SK-N-SH (cell line): Measurements from ENCODE around the gene LRMDA.

Source experiments
- CTCF ChIP-seq: fragments of 200-600 bp; sonication (generic); IDR thresholded peaks from 2 replicates; pipeline ENCODE4 v1.6.1; 2017; ENCODE audit warnings: antibody characterized with exemption, mild to moderate bottlenecking, moderate library complexity
- EP300 ChIP-seq, 2 experiments: IDR thresholded peaks; 2 replicates each; pipeline versions ENCODE4 v1.4.0 to v1.6.1; 2012; ENCODE audit warnings: borderline replicate concordance in 1 of 2, low read depth in 1 of 2, low read length in 1 of 2
- NRF1 ChIP-seq: IDR thresholded peaks from 2 replicates; pipeline ENCODE4 v1.6.1; 2012; ENCODE audit warnings: low read depth, mild to moderate bottlenecking, low read length
- POLR2AphosphoS5 ChIP-seq: IDR thresholded peaks from 2 replicates; pipeline ENCODE4 v1.6.1; 2012; ENCODE audit warnings: low read depth, low read length
- RFX5 ChIP-seq: IDR thresholded peaks from 2 replicates; pipeline ENCODE4 v1.6.1; 2012; ENCODE audit warnings: mild to moderate bottlenecking, improper control_type of control experiment, low read length
- USF2 ChIP-seq: fragments of 150-350 bp; IDR thresholded peaks from 2 replicates; pipeline ENCODE4 v1.6.1; 2017; ENCODE audit warnings: antibody characterized with exemption, low read length, low read depth, borderline replicate concordance

- no peak for TF ChIP-seq CTCF
- no peak for TF ChIP-seq RFX5
- TF ChIP-seq EP300 (IDR thresholded peaks at IDR 0.05; ENCODE audit: borderline replicate concordance in 1 of 2, low read depth in 1 of 2, low read length in 1 of 2) = no peak
- no peak for TF ChIP-seq NRF1
- TF ChIP-seq USF2 = no peak
- TF ChIP-seq POLR2AphosphoS5 = no peak
Measured at GRCh38 chr10:76319661-76320060, 888.2 kb downstream of the LRMDA start.
